ENCODE results near the gene KCTD17.

KCTD17 gene

DNA sequence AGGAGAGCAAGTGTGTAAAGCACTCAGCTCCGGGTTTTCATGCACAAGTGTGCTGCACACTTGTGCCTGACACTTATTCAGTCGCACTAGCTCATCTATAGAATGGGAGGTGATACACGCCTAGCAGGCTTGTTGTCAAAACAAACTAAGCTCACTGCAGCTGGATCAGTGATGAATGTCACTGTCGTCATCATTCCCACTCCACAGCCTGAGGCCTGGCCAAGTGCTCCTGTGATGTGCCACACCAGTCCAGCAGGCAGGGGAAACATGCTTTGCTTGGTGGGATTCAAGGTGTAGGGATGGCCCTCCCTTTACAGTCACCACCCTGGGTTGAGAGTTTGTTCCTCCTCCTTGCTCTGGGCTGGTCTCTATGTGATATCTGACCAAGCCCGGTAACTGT lies 25.2 kb upstream of the KCTD17 start:
- Histone ChIP-seq H2BK120ac (ENCODE audit: low read depth, low read length) (no peak overlapping the region), H3K27me3 (ENCODE audit: insufficient read depth, low read length, poor library complexity) (no peaks in the 10 kb centered on the region), H2BK5ac (ENCODE audit: low read length) (no peak overlapping the region), H3K36me3 (ENCODE audit: control insufficient read depth, insufficient read depth, low read length) (peaks cover 7% of the 10 kb centered on the region), H3K23ac (ENCODE audit: low read length) (no peak overlapping the region), H3K56ac (ENCODE audit: low read length) (no peak overlapping the region), H3K27ac (ENCODE audit: low read depth, low read length) (no peak overlapping the region), H3K79me2 (ENCODE audit: control insufficient read depth, insufficient read depth, low read length) (peaks cover 2% of the 10 kb centered on the region), H2AK5ac (ENCODE audit: low read length) (no peak overlapping the region), H3K4me2 (ENCODE audit: low read length) (no peak overlapping the region), H3K4me3 (ENCODE audit: low read length) (no peak overlapping the region), H2BK15ac (replicated peaks; ENCODE audit: low read depth) (no peak overlapping the region), H3K4me1 (ENCODE audit: control insufficient read depth, low read depth, low read length) (no peaks in the 10 kb centered on the region), H3K18ac (ENCODE audit: low read length) (no peak overlapping the region), H3K9ac (ENCODE audit: low read length) (no peak overlapping the region), H4K8ac (ENCODE audit: low read depth, low read length) (no peak overlapping the region), H4K5ac (ENCODE audit: low read length) (no peak overlapping the region), H3K4ac (ENCODE audit: low read depth, low read length) (no peak overlapping the region), H3K79me1 (ENCODE audit: low read length) (peaks cover 13% of the 10 kb centered on the region)
- WGBS (ENCODE audit: extremely low coverage, insufficient coverage, low lambda C conversion rate) = no CpG with 5 or more reads among the region's 5 CpGs
- DNase-seq = no peak

DNA sequence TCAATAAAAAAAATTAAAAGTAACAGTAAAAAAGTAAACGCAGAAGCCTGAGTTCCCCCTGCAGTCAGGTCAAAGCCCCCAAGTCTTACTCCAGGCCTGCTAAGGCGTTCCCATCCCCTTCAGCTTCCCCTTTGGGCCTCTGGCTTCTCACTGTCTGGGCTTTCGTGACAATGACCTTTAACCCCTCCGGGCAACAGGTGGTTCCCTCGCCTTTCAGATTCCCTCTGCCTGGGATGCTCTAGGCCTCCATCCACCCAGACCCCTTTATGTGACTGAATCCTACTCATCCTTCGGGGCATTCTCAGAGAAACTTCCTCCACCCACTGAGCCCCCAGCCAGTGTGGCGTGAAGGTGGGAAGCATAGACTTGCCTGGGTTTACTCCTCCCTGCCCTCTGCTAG lies 24.0 kb upstream of the KCTD17 start:
- H2BK5ac ChIP-seq (ENCODE audit: low read length) = no peak overlapping the region
- no peak for DNase-seq
- no peak overlapping the region for H3K4me2 ChIP-seq (ENCODE audit: low read length)
- no peak overlapping the region for H4K5ac ChIP-seq (ENCODE audit: low read length)
- H3K36me3 ChIP-seq (ENCODE audit: control insufficient read depth, insufficient read depth, low read length) = peaks cover 7% of the 10 kb centered on the region
- no peak overlapping the region for H3K56ac ChIP-seq (ENCODE audit: low read length)
- no peak overlapping the region for H2BK15ac ChIP-seq (replicated peaks; ENCODE audit: low read depth)
- no peak overlapping the region for H3K4me3 ChIP-seq (ENCODE audit: low read length)
- no peaks in the 10 kb centered on the region for H3K79me2 ChIP-seq (ENCODE audit: control insufficient read depth, insufficient read depth, low read length)
- no peak overlapping the region for H3K18ac ChIP-seq (ENCODE audit: low read length)
- H4K8ac ChIP-seq (ENCODE audit: low read depth, low read length) = no peak overlapping the region
- H3K27me3 ChIP-seq (ENCODE audit: insufficient read depth, low read length, poor library complexity) = no peaks in the 10 kb centered on the region
- H3K23ac ChIP-seq (ENCODE audit: low read length) = no peak overlapping the region
- H3K9ac ChIP-seq (ENCODE audit: low read length) = no peak overlapping the region
- H3K79me1 ChIP-seq (ENCODE audit: low read length) = peaks cover 8% of the 10 kb centered on the region
- H3K4me1 ChIP-seq (ENCODE audit: control insufficient read depth, low read depth, low read length) = no peaks in the 10 kb centered on the region
- no peak overlapping the region for H3K27ac ChIP-seq (ENCODE audit: low read depth, low read length)
- H3K4ac ChIP-seq (ENCODE audit: low read depth, low read length) = no peak overlapping the region
- no peak overlapping the region for H2AK5ac ChIP-seq (ENCODE audit: low read length)
- no CpG with 5 or more reads among the region's 7 CpGs for WGBS (ENCODE audit: extremely low coverage, insufficient coverage, low lambda C conversion rate)
- H2BK120ac ChIP-seq (ENCODE audit: low read depth, low read length) = no peak overlapping the region

DNA sequence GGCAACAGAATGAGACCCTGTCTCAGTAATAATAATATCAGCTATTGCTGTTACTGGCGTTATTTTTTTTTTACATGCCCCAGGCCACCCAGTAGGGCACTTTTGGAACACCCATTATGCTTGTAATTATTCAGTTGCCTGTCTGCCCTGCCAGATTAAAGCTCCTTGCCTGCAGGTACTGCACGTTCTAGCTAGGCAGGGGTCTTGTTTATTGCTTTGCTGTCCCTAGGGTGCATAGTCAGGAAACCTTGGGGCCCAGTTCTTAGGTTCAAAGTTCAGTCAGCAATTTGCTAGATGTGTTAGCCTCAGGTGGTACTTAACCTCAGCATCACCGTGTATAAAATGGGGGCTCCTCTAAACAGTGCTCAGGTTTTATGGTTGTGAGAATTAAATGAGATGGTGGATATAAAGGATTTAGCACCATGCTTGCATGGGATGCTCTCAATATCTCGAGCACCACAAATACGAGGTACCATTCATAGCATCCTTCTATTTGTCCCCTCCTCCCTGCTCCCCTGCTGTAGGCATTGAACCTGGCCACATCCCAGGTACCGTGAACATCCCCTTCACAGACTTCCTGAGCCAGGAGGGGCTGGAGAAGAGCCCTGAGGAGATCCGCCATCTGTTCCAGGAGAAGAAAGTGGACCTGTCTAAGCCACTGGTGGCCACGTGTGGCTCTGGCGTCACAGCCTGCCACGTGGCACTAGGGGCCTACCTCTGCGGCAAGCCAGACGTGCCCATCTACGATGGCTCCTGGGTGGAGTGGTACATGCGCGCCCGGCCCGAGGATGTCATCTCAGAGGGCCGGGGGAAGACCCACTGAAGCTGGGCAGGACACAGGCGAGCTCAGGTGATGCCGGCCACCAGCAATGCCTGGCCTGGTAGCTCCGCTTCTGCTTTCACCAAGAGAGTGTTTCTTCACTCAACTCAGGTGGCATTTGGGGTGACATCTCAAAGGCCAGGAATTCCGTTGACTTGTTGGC lies 22.6 kb upstream of the KCTD17 start:
- no peak for DNase-seq
- H4K5ac ChIP-seq (ENCODE audit: low read length) = no peak overlapping the region
- no peak overlapping the region for H2BK120ac ChIP-seq (ENCODE audit: low read depth, low read length)
- H2BK5ac ChIP-seq (ENCODE audit: low read length) = no peak overlapping the region
- H3K4ac ChIP-seq (ENCODE audit: low read depth, low read length) = no peak overlapping the region
- H3K23ac ChIP-seq (ENCODE audit: low read length) = no peak overlapping the region
- H3K79me1 ChIP-seq (ENCODE audit: low read length) = peaks cover 5% of the 10 kb centered on the region
- H2BK15ac ChIP-seq (replicated peaks; ENCODE audit: low read depth) = no peak overlapping the region
- no peak overlapping the region for H3K9ac ChIP-seq (ENCODE audit: low read length)
- no peak overlapping the region for H3K4me2 ChIP-seq (ENCODE audit: low read length)
- H3K36me3 ChIP-seq (ENCODE audit: control insufficient read depth, insufficient read depth, low read length) = peaks cover 7% of the 10 kb centered on the region
- H3K79me2 ChIP-seq (ENCODE audit: control insufficient read depth, insufficient read depth, low read length) = no peaks in the 10 kb centered on the region
- no peak overlapping the region for H3K27ac ChIP-seq (ENCODE audit: low read depth, low read length)
- H4K8ac ChIP-seq (ENCODE audit: low read depth, low read length) = no peak overlapping the region
- WGBS (ENCODE audit: extremely low coverage, insufficient coverage, low lambda C conversion rate) = no CpG with 5 or more reads among the region's 22 CpGs
- no peak overlapping the region for H3K56ac ChIP-seq (ENCODE audit: low read length)
- no peak overlapping the region for H2AK5ac ChIP-seq (ENCODE audit: low read length)
- H3K18ac ChIP-seq (ENCODE audit: low read length) = no peak overlapping the region
- H3K4me1 ChIP-seq (ENCODE audit: control insufficient read depth, low read depth, low read length) = no peaks in the 10 kb centered on the region
- no peak overlapping the region for H3K4me3 ChIP-seq (ENCODE audit: low read length)
- H3K27me3 ChIP-seq (ENCODE audit: insufficient read depth, low read length, poor library complexity) = no peaks in the 10 kb centered on the region

- H2BK15ac ChIP-seq (replicated peaks; ENCODE audit: low read depth) = no peak overlapping the region
- no peak overlapping the region for H4K5ac ChIP-seq (ENCODE audit: low read length)
- no peaks in the 10 kb centered on the region for H3K4me1 ChIP-seq (ENCODE audit: control insufficient read depth, low read depth, low read length)
- H3K4me2 ChIP-seq (ENCODE audit: low read length) = no peak overlapping the region
- no peak overlapping the region for H3K27ac ChIP-seq (ENCODE audit: low read depth, low read length)
- H3K36me3 ChIP-seq (ENCODE audit: control insufficient read depth, insufficient read depth, low read length) = peaks cover 7% of the 10 kb centered on the region
- WGBS (ENCODE audit: extremely low coverage, insufficient coverage, low lambda C conversion rate) = no CpG with 5 or more reads among the region's 14 CpGs
- H3K23ac ChIP-seq (ENCODE audit: low read length) = no peak overlapping the region
- no peak for DNase-seq
- peaks cover 5% of the 10 kb centered on the region for H3K79me1 ChIP-seq (ENCODE audit: low read length)
- no peak overlapping the region for H3K4ac ChIP-seq (ENCODE audit: low read depth, low read length)
- no peak overlapping the region for H3K56ac ChIP-seq (ENCODE audit: low read length)
- no peak overlapping the region for H3K4me3 ChIP-seq (ENCODE audit: low read length)
- H2BK120ac ChIP-seq (ENCODE audit: low read depth, low read length) = no peak overlapping the region
- no peak overlapping the region for H3K18ac ChIP-seq (ENCODE audit: low read length)
- no peak overlapping the region for H2AK5ac ChIP-seq (ENCODE audit: low read length)
- H4K8ac ChIP-seq (ENCODE audit: low read depth, low read length) = no peak overlapping the region
- H3K9ac ChIP-seq (ENCODE audit: low read length) = no peak overlapping the region
- no peaks in the 10 kb centered on the region for H3K27me3 ChIP-seq (ENCODE audit: insufficient read depth, low read length, poor library complexity)
- no peak overlapping the region for H2BK5ac ChIP-seq (ENCODE audit: low read length)
- H3K79me2 ChIP-seq (ENCODE audit: control insufficient read depth, insufficient read depth, low read length) = no peaks in the 10 kb centered on the region
Measured at GRCh38 chr22:37030560-37031281, 20.8 kb upstream of the KCTD17 start.

GRCh38 chr22:37032134-37032534 lies 19.4 kb upstream of the KCTD17 start:
- H3K9ac ChIP-seq (ENCODE audit: low read length) = no peak overlapping the region
- no peak overlapping the region for H2AK5ac ChIP-seq (ENCODE audit: low read length)
- H3K4me3 ChIP-seq (ENCODE audit: low read length) = no peak overlapping the region
- H3K4me1 ChIP-seq (ENCODE audit: control insufficient read depth, low read depth, low read length) = no peaks in the 10 kb centered on the region
- H3K27ac ChIP-seq (ENCODE audit: low read depth, low read length) = no peak overlapping the region
- H2BK120ac ChIP-seq (ENCODE audit: low read depth, low read length) = no peak overlapping the region
- no peak overlapping the region for H3K23ac ChIP-seq (ENCODE audit: low read length)
- peaks cover 2% of the 10 kb centered on the region for H3K36me3 ChIP-seq (ENCODE audit: control insufficient read depth, insufficient read depth, low read length)
- H3K79me2 ChIP-seq (ENCODE audit: control insufficient read depth, insufficient read depth, low read length) = no peaks in the 10 kb centered on the region
- no peak overlapping the region for H2BK15ac ChIP-seq (replicated peaks; ENCODE audit: low read depth)
- no peak for DNase-seq
- H3K56ac ChIP-seq (ENCODE audit: low read length) = no peak overlapping the region
- H3K18ac ChIP-seq (ENCODE audit: low read length) = no peak overlapping the region
- no peak overlapping the region for H3K4me2 ChIP-seq (ENCODE audit: low read length)
- WGBS (ENCODE audit: extremely low coverage, insufficient coverage, low lambda C conversion rate) = no CpG with 5 or more reads among the region's 2 CpGs
- no peaks in the 10 kb centered on the region for H3K79me1 ChIP-seq (ENCODE audit: low read length)
- H3K4ac ChIP-seq (ENCODE audit: low read depth, low read length) = no peak overlapping the region
- no peak overlapping the region for H2BK5ac ChIP-seq (ENCODE audit: low read length)
- no peak overlapping the region for H4K8ac ChIP-seq (ENCODE audit: low read depth, low read length)
- H3K27me3 ChIP-seq (ENCODE audit: insufficient read depth, low read length, poor library complexity) = no peaks in the 10 kb centered on the region
- H4K5ac ChIP-seq (ENCODE audit: low read length) = no peak overlapping the region

All from mesendoderm (in vitro differentiated cells).